ENCODE measurements around the gene WSCD2. TPM values are rescaled to one million over a fixed set of nuclear protein-coding genes. Genes with fewer than 3 reads are reported as not detected.

WSCD2 gene
- total RNA-seq, 1 donor from 2014 or later, result 1.7 TPM

- no peak for TF ChIP-seq CTCF (IDR thresholded peaks at IDR 0.05)
- ATAC-seq (no peak), DNase-seq (no peak)
- Histone ChIP-seq H3K4me1 (no peaks in the 10 kb centered on the region), H3K27me3 (no peaks in the 10 kb centered on the region), H3K36me3 (no peaks in the 10 kb centered on the region), H3K4me3 (no peak overlapping the region), H3K9me3 (no peaks in the 10 kb centered on the region), H3K27ac (no peak overlapping the region)
- intact Hi-C loops (cut with DNase I), result no loop called here
Measured at GRCh38 chr12:108179305-108179704, 50.2 kb downstream of the WSCD2 start.

- no peak for ATAC-seq
- Histone ChIP-seq H3K4me3 (no peak overlapping the region), H3K27ac (no peak overlapping the region), H3K36me3 (no peaks in the 10 kb centered on the region), H3K27me3 (no peaks in the 10 kb centered on the region), H3K4me1 (no peaks in the 10 kb centered on the region), H3K9me3 (no peaks in the 10 kb centered on the region)
- TF ChIP-seq CTCF (IDR thresholded peaks at IDR 0.05), result no peak
- intact Hi-C loops (cut with DNase I), result no loop called here
- no peak for DNase-seq
Measured at GRCh38 chr12:108180255-108181094, 51.4 kb downstream of the WSCD2 start.

- DNase-seq (no peak), ATAC-seq (no peak)
- intact Hi-C loops (cut with DNase I), result no loop called here
- H3K27me3 ChIP-seq, result no peaks in the 10 kb centered on the region
- no peak overlapping the region for H3K4me3 ChIP-seq
- no peaks in the 10 kb centered on the region for H3K9me3 ChIP-seq
- no peaks in the 10 kb centered on the region for H3K4me1 ChIP-seq
- no peak overlapping the region for H3K27ac ChIP-seq
- no peak for TF ChIP-seq CTCF (IDR thresholded peaks at IDR 0.05)
- H3K36me3 ChIP-seq, result no peaks in the 10 kb centered on the region
Measured at GRCh38 chr12:108181095-108181454, 52.0 kb downstream of the WSCD2 start.

- DNase-seq (no peak), ATAC-seq (no peak)
- intact Hi-C loops (cut with DNase I), result no loop called here
- no peaks in the 10 kb centered on the region for H3K9me3 ChIP-seq
- H3K27me3 ChIP-seq, result no peaks in the 10 kb centered on the region
- H3K4me1 ChIP-seq, result no peaks in the 10 kb centered on the region
- no peak overlapping the region for H3K4me3 ChIP-seq
- no peak for TF ChIP-seq CTCF (IDR thresholded peaks at IDR 0.05)
- H3K36me3 ChIP-seq, result no peaks in the 10 kb centered on the region
- H3K27ac ChIP-seq, result no peak overlapping the region
Measured at GRCh38 chr12:108182096-108182495, 53.0 kb downstream of the WSCD2 start.

- no peak for TF ChIP-seq CTCF (IDR thresholded peaks at IDR 0.05)
- no peak overlapping the region for H3K4me3 ChIP-seq
- ATAC-seq (no peak), DNase-seq (no peak)
- H3K27ac ChIP-seq, result no peak overlapping the region
- no peaks in the 10 kb centered on the region for H3K9me3 ChIP-seq
- intact Hi-C loops (cut with DNase I), result no loop called here
- no peaks in the 10 kb centered on the region for H3K27me3 ChIP-seq
- H3K4me1 ChIP-seq, result no peaks in the 10 kb centered on the region
- H3K36me3 ChIP-seq, result no peaks in the 10 kb centered on the region
Measured at GRCh38 chr12:108185002-108185401, 55.9 kb downstream of the WSCD2 start.
